AG10803 (cell line): ENCODE measurements around the gene NFKBIZ.

Experiments
- DNase-seq: peaks from one replicate; pipeline ENCODE4 v3.0.0; 2010; ENCODE audit warnings: low read depth
- H3K4me3 ChIP-seq: 2 replicates; pipeline ENCODE4 v1.5.1; 2011; ENCODE audit warnings: mild to moderate bottlenecking, low read length, control low read depth
- CTCF ChIP-seq: conservative IDR thresholded peaks from 2 replicates; pipeline ENCODE4 v1.5.1; 2011; ENCODE audit warnings: mild to moderate bottlenecking, low read length, control low read depth, inconsistent platforms

The NFKBIZ gene

GRCh38 chr3:101842245-101842934, 6.9 kb upstream of the NFKBIZ start:
- no peak overlapping the region for H3K4me3 ChIP-seq
- no peak for TF ChIP-seq CTCF

GRCh38 chr3:101842935-101843330, 6.4 kb upstream of the NFKBIZ start:
- no peak overlapping the region for H3K4me3 ChIP-seq
- no peak for DNase-seq
- no peak for TF ChIP-seq CTCF

More at GRCh38 chr3:101842245-101842934, 6.9 kb upstream of the NFKBIZ start:
- DNase-seq: peak; percentile 75

- DNase-seq: no peak
- TF ChIP-seq CTCF: no peak
- no peak overlapping the region for H3K4me3 ChIP-seq
These were observed 3.9 kb upstream of the NFKBIZ start for GRCh38 chr3:101845425-101845824.

GRCh38 chr3:101846709-101847108, 2.6 kb upstream of the NFKBIZ start:
- no peak overlapping the region for H3K4me3 ChIP-seq
- TF ChIP-seq CTCF: no peak
- DNase-seq: no peak

- TF ChIP-seq CTCF: no peak
- no peak for DNase-seq
- H3K4me3 ChIP-seq: no peak overlapping the region
These were observed 2.0 kb upstream of the NFKBIZ start for GRCh38 chr3:101847328-101847727.

GRCh38 chr3:101848326-101848725, 988 bp upstream of the NFKBIZ start:
- no peak for DNase-seq
- no peak for TF ChIP-seq CTCF
- H3K4me3 ChIP-seq: no peak overlapping the region

GRCh38 chr3:101849714-101850245, 466 bp downstream of the NFKBIZ start:
- H3K4me3 ChIP-seq: peak overlapping the region; percentile 74
- no peak for TF ChIP-seq CTCF
- no peak for DNase-seq
